Endodermal cell (in vitro differentiated cells): Measurements from ENCODE around the gene TOP3B. TPM values are rescaled to one million over a fixed set of nuclear protein-coding genes. Genes with fewer than 3 reads are reported as not detected.
A peak's percentile ranks its signal among the peaks of the same experiment; 100 is the strongest.

ENCODE experiments used
- DNase-seq: peaks from one replicate; pipeline ENCODE4 v3.0.0-alpha.2; 2017
- H3K27ac ChIP-seq: 2 replicates; pipeline ENCODE4 v1.5.1; 2013; ENCODE audit warnings: mild to moderate bottlenecking, low read depth, low read length, moderate library complexity
- H3K27me3 ChIP-seq: 2 replicates; pipeline ENCODE4 v1.6.1; 2013; ENCODE audit warnings: mild to moderate bottlenecking, low read length, moderate library complexity; ENCODE audit not compliant: insufficient read depth, control insufficient read depth, poor library complexity, severe bottlenecking
- H3K36me3 ChIP-seq: 2 replicates; pipeline ENCODE4 v1.7.0; 2013; ENCODE audit warnings: mild to moderate bottlenecking, low read length, moderate library complexity; ENCODE audit not compliant: control insufficient read depth, insufficient read depth
- H3K4me1 ChIP-seq: one replicate; pipeline ENCODE4 v1.7.0; 2013; ENCODE audit warnings: low read length; ENCODE audit not compliant: control insufficient read depth, insufficient read depth
- H3K4me3 ChIP-seq: 2 replicates; pipeline ENCODE4 v1.5.1; 2013; ENCODE audit warnings: mild to moderate bottlenecking, low read length, moderate library complexity
- H3K9ac ChIP-seq: 2 replicates; pipeline ENCODE4 v1.6.1; 2013; ENCODE audit warnings: mild to moderate bottlenecking, low read length, moderate library complexity; ENCODE audit not compliant: poor library complexity, severe bottlenecking; ENCODE audit errors: extremely low read depth
- H3K9me3 ChIP-seq: 2 replicates; pipeline ENCODE4 v1.6.1; 2013; ENCODE audit warnings: mild to moderate bottlenecking, low read length, moderate library complexity; ENCODE audit not compliant: control insufficient read depth
- H3K27ac Mint-ChIP-seq: 2 replicates; pipeline ENCODE4 v1.8.0; 2020; ENCODE audit warnings: mixed read lengths
- H3K27me3 Mint-ChIP-seq: 2 replicates; pipeline ENCODE4 v1.8.0; 2021; ENCODE audit warnings: mild to moderate bottlenecking, mixed read lengths; ENCODE audit not compliant: insufficient read depth
- H3K36me3 Mint-ChIP-seq: 2 replicates; pipeline ENCODE4 v1.8.0; 2020; ENCODE audit warnings: low read depth, mixed read lengths
- H3K4me1 Mint-ChIP-seq: 2 replicates; pipeline ENCODE4 v1.8.0; 2020; ENCODE audit warnings: mixed read lengths
- H3K4me3 Mint-ChIP-seq: 2 replicates; pipeline ENCODE4 v1.8.0; 2020; ENCODE audit warnings: mild to moderate bottlenecking, moderate library complexity, mixed read lengths
- H3K9me3 Mint-ChIP-seq: 2 replicates; pipeline ENCODE4 v1.8.0; 2020; ENCODE audit warnings: mild to moderate bottlenecking, mixed read lengths
- WGBS, 2 experiments: methylation state at CpG; one replicate each; pipeline versions ENCODE4 v1.1.5 to v1.1.7; 2013; ENCODE audit warnings: missing lambda C conversion rate in 2 of 2, mixed read lengths in 1 of 2; ENCODE audit not compliant: insufficient coverage in 1 of 2, insufficient read length in 1 of 2; 5-methylcytosine and 5-hydroxymethylcytosine counted together
- total RNA-seq, 2 donors: library from RNA; stranded (reverse); fragmentation: NEBNext Ultra II Directional in 1 of 2; extraction: Animal tissue kit (Norgen Biotek cat#: 25700) in 1 of 2; gene quantifications; 2 replicates in 1 of 2; 3 replicates in 1 of 2; pipeline ENCODE4 v1.2.1, GENCODE V29; 2021
- TF ChIP-seq, protein P1 (sequence below): fragments of 200-600 bp; sonication (generic); conservative IDR thresholded peaks from 2 replicates; pipeline ENCODE4 v1.5.0; 2021; ENCODE audit warnings: antibody characterized with exemption, mild to moderate bottlenecking

TOP3B gene
- total RNA-seq, 2 donors from 2014 or later, result 68.8 to 71.9 TPM

DNA sequence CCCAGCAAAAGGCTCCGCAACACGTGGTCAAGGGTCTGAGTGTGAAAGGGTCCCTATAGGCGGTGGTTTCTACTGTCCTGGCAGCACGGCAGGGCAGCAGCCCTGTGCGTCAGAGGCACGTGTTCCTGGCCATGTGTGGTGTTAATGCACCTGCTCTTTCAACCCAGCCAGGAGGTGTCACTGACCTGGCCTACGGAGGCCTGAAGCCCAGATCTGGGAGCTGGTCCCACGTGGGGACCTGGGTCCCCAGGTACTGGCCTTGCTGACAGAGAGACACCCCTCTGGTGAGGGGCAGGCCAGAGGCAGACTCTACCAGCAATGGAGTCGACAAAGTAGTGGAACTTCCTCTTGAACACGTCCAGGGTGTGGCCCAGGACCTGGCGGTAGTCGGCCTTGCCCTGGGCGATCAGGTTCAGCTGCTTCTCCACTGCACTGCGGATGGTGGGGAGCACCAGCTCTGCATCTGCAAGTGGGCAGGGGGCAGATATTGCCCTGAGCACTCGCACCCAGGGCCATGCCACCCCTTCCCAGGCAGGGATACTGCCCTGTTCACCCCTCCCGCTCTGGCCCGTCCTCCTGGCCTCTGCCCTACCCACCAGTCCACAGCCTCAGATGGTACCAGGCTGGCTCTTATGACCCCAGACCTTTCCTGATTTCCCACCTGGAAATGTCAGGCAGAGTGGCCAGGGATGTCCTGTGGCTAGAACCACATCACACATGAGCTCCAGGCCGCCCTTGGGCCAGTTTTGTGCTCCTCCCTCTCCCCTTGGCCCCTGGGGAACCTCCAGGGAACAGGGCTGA is 23.1 kb downstream of the TOP3B start:
- Histone ChIP-seq H3K9me3 (no peaks in the 10 kb centered on the region), H3K9ac (no peak overlapping the region), H3K4me1 (no peaks in the 10 kb centered on the region), H3K27ac (no peak overlapping the region), H3K4me3 (no peak overlapping the region), H3K27me3 (no peaks in the 10 kb centered on the region), H3K36me3 (peaks cover 40% of the 10 kb centered on the region)
- H3K4me1 Mint-ChIP-seq, result no peaks in the 10 kb centered on the region
- no peaks in the 10 kb centered on the region for H3K27me3 Mint-ChIP-seq
- WGBS, 2 experiments, result 94 to 97% methylated on average over 11 to 18 of the region's 18 CpGs
- H3K9me3 Mint-ChIP-seq, result peaks cover 3% of the 10 kb centered on the region
- H3K4me3 Mint-ChIP-seq, result no peak overlapping the region
- H3K36me3 Mint-ChIP-seq, result peaks cover 40% of the 10 kb centered on the region
- TF ChIP-seq, protein P1, sequence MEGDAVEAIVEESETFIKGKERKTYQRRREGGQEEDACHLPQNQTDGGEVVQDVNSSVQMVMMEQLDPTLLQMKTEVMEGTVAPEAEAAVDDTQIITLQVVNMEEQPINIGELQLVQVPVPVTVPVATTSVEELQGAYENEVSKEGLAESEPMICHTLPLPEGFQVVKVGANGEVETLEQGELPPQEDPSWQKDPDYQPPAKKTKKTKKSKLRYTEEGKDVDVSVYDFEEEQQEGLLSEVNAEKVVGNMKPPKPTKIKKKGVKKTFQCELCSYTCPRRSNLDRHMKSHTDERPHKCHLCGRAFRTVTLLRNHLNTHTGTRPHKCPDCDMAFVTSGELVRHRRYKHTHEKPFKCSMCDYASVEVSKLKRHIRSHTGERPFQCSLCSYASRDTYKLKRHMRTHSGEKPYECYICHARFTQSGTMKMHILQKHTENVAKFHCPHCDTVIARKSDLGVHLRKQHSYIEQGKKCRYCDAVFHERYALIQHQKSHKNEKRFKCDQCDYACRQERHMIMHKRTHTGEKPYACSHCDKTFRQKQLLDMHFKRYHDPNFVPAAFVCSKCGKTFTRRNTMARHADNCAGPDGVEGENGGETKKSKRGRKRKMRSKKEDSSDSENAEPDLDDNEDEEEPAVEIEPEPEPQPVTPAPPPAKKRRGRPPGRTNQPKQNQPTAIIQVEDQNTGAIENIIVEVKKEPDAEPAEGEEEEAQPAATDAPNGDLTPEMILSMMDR, result no peak
- H3K27ac Mint-ChIP-seq, result no peak overlapping the region
- DNase-seq, result no peak

DNA sequence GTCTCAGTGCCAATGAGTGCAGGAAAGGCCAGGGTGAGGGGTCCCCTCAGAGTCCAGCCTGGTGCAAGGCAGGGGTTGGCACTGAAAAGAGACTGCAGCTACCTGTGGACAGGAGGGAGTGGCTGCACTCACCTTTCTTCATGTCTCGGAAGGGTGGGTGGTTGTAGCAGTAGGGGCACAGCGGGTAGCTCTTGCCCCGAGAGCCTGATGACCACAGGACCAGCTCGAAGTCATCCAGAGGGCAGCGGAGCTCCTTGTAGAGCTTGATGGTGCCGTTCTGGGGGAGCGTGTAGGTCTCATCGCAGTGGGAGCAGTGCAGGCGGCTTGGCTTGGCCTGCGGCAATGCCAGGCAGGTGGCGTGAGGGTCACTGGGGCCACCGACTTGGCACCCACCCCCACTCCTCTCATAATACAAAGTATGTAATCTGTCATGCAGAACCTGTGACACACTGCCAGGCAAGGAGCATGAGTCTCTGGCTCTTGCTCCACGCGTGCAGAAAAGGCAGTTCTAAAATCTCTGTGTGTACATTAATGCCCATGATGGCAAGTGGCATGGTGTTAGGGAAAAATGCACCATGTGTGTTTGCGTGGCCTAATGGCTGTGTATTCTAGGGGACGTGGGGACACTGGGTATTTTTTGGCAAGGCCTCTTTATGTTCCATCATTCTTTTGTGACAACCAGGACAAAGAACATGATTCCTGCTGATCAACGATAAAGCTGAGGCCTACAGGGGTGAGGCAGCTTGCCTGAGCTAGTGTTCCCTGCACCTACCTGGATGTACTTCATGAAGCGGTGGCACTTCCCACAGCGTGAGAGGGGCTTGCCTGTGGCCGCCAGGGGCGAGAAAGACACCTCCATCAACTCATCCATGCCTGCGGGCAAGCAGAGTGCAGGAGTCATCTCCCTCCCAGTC is 24.0 kb downstream of the TOP3B start:
- Histone ChIP-seq H3K36me3 (peaks cover 33% of the 10 kb centered on the region), H3K27me3 (no peaks in the 10 kb centered on the region), H3K27ac (no peak overlapping the region), H3K9ac (no peak overlapping the region), H3K9me3 (no peaks in the 10 kb centered on the region), H3K4me3 (no peak overlapping the region), H3K4me1 (no peaks in the 10 kb centered on the region)
- Mint-ChIP-seq H3K4me1 (no peaks in the 10 kb centered on the region), H3K9me3 (peaks cover 3% of the 10 kb centered on the region), H3K36me3 (peaks cover 32% of the 10 kb centered on the region), H3K4me3 (no peak overlapping the region), H3K27me3 (peaks cover 2% of the 10 kb centered on the region), H3K27ac (no peak overlapping the region)
- TF ChIP-seq, protein P1, result no peak
- WGBS, 2 experiments, result 93 to 95% methylated on average over 18 to 22 of the region's 22 CpGs
- no peak for DNase-seq

DNA sequence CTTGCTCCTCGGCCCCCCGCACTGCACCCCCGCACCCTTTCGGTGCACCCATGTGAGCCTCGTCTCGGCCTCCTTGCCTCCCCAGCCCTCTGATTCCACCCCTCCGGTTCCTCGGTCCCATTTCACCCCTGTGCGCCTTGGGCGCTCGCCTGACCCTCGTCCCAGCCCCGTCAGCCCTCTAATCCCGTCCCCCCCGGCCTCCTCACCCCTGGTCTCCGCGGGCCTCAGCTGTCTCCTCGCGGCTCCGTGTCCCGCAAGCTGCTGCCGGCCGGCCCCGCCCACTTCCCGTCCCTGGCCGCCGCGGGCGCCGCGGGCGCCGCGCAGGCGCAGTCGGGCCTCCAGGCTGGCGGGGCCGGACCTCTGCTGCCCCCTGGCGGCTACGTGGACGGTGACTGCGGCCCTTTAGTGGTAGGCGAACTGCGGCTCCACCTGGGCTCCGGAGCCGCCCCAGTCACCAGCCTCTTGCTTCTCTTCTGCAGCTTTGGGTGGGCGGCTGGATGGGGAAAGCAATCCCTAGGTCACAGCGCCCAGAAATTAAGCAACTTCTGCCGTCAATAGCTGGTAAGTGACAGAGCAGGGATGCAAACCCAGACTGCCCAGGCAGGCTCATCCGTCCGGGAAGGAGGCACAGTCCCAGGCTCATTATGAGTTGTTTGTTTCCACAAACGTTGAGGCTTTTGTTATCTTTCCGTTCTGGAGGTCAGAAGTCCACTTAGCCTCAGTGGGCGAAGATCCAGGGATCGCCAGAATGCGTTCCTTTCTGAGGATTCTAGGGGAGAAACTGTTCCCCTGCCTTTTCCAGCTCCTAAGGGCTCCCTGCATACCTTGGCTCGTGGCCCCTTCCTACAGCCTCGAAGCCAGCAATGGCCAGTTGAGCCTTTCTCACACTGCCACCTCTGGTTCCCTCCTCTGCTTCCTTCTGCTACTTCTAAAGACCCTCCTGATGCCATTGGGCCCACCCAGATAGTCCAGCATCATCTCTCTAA is 29.7 kb downstream of the TOP3B start, which contains the start of gene PPM1F:
Gene PPM1F, minus strand, starts transcription at position 263 of the 986 bp plus-strand sequence. CDS start 6,800 bp downstream, outside the sequence.
- Mint-ChIP-seq H3K4me3 (peak within 1 kb of the TSS; percentile 76), H3K36me3 (peaks cover 2% of the 10 kb centered on the region), H3K27me3 (peaks cover 11% of the 10 kb centered on the region), H3K27ac (no peak within 1 kb of the TSS), H3K4me1 (peaks cover 13% of the 10 kb centered on the region), H3K9me3 (no peaks in the 10 kb centered on the region)
- WGBS, 2 experiments, result 15 to 47% methylated on average over 18 to 58 of the region's 58 CpGs
- TF ChIP-seq, protein P1, result peak; percentile 91
- Histone ChIP-seq H3K9me3 (no peaks in the 10 kb centered on the region), H3K9ac (peak within 1 kb of the TSS; percentile 57), H3K4me1 (no peaks in the 10 kb centered on the region), H3K27me3 (no peaks in the 10 kb centered on the region), H3K27ac (no peak within 1 kb of the TSS), H3K4me3 (peak within 1 kb of the TSS; percentile 80), H3K36me3 (no peaks in the 10 kb centered on the region)
- DNase-seq, result peak; percentile 95
